ENCODE results near the gene CCSER2. TPM values are rescaled to one million over a fixed set of nuclear protein-coding genes. Genes with fewer than 3 reads are reported as not detected.

Gene CCSER2
- total and polyA plus RNA-seq, 12 donors, result 8.3 to 63.9 (median 38.1) TPM

DNA sequence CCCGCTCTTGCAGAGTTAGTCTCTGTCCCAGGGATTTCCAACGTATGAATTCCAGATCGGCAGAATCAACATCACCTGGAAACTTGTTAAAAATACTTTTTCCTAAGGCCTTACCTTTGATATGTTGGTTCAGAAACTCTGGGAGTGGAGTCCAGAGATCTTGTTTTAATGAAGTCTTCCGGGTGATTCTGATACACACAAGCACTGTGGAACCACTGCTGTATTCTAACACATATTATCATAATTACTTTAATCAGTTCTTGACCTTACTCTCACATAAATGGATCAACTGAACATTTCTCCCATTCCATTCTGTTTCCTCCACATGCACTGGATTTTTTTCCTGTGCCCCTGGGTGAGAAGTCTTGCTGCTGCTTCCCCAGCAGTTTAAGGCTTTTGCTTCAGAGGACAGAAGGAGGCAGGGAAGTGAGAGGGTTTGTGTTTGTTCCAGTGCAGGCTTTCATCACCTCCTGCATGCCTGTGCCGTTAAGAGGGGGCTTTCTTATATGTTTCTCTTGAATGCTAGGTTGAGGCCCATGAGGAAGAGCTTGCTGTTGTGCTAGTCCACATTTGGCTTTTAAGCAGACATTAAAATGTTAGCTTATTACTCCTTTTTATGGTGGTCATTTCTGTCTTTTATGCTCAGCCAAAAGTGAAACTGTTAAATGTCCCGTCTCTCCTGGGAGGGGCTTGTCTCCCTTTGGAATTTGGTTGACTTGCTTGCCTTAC, 32.4 kb downstream of the CCSER2 start:
- DNase-seq, result no peak
- peak overlapping the region in 2 of 5 donors; percentile 30 to 47 for H3K27ac ChIP-seq
- no peak for TF ChIP-seq POLR2A (IDR thresholded peaks at IDR 0.05)
- TF ChIP-seq, protein P1, sequence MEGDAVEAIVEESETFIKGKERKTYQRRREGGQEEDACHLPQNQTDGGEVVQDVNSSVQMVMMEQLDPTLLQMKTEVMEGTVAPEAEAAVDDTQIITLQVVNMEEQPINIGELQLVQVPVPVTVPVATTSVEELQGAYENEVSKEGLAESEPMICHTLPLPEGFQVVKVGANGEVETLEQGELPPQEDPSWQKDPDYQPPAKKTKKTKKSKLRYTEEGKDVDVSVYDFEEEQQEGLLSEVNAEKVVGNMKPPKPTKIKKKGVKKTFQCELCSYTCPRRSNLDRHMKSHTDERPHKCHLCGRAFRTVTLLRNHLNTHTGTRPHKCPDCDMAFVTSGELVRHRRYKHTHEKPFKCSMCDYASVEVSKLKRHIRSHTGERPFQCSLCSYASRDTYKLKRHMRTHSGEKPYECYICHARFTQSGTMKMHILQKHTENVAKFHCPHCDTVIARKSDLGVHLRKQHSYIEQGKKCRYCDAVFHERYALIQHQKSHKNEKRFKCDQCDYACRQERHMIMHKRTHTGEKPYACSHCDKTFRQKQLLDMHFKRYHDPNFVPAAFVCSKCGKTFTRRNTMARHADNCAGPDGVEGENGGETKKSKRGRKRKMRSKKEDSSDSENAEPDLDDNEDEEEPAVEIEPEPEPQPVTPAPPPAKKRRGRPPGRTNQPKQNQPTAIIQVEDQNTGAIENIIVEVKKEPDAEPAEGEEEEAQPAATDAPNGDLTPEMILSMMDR (IDR thresholded peaks at IDR 0.05), result no peak
- intact Hi-C loops (cut with DNase I), result no loop called here
- H3K4me1 ChIP-seq (replicated peaks in 1 of 2), result peaks cover 0 to 37% of the 10 kb centered on the region in 2 donors
- no peaks in the 10 kb centered on the region for H3K27me3 ChIP-seq
- no peaks in the 10 kb centered on the region for H3K9me3 ChIP-seq (replicated peaks in 1 of 3)
- 43 to 53% (median 45%) methylated on average over 6 of the region's 6 CpGs for WGBS, 4 donors
- peak overlapping the region in 1 of 4 donors; percentile 56 for H3K4me3 ChIP-seq
- H3K36me3 ChIP-seq (replicated peaks in 1 of 2), result no peaks in the 10 kb centered on the region

DNA sequence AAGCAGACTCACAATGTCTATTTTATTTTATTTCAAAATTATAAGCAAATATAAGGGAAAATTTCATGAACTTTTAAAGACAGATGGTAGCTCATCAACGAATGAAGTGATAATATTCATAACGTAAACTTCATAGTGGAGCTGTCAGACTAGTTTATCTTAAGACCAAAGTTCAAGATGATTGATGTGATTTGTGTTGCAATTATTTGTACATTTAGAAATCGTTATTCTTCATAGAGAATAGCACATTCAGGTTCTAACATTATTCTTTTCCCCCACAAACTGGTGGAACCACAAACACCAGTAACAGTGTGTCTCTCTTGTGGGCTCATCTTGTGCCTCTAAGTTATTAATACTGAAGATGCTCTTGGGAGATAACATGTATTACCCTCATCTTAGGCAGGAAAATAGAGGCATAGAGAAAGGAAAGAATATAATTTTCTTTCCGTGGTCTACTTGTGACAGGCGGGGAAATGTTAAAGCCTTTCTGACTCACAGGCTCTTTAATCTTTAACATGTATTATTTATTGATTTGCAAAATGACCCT, 37.0 kb downstream of the CCSER2 start:
- no peak for DNase-seq
- 52 to 66% (median 59%) methylated on average over 5 of the region's 5 CpGs for WGBS, 4 donors
- Histone ChIP-seq H3K9me3 (replicated peaks in 1 of 3) (no peaks in the 10 kb centered on the region), H3K27ac (no peak overlapping the region), H3K27me3 (no peaks in the 10 kb centered on the region), H3K36me3 (replicated peaks in 1 of 2) (no peaks in the 10 kb centered on the region), H3K4me1 (replicated peaks in 1 of 2) (peaks cover 0 to 34% of the 10 kb centered on the region in 2 donors), H3K4me3 (no peak overlapping the region)
- intact Hi-C loops (cut with DNase I), result loop anchor here in 1 of 2 donors (5.0 kb wide), 1 partner anchor 172 kb away; no protein-coding TSS in a partner anchor
- TF ChIP-seq, protein P1 (IDR thresholded peaks at IDR 0.05), result no peak
- TF ChIP-seq POLR2A (IDR thresholded peaks at IDR 0.05), result no peak

DNA sequence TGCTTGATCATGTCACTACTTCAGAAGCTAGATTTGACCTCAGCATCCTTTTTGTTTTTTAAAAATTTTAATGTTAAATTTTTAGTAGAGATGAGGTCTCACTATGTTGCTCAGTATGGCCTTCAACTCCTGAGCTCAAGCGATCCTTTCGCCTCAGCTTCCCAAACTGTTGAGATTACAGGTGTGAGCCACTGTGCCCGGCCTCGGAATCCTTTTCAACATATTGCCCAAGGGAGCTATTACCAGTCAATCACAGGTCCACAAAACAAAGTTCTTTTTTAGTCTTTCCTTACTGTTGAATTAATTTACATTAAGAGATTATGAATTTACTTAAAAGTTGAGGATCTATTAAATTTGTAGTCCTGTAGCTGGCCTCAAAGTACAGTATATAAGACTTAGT, 37.7 kb downstream of the CCSER2 start:
- peaks cover 0 to 30% of the 10 kb centered on the region in 2 donors for H3K4me1 ChIP-seq (replicated peaks in 1 of 2)
- H3K4me3 ChIP-seq, result no peak overlapping the region
- no peaks in the 10 kb centered on the region for H3K36me3 ChIP-seq (replicated peaks in 1 of 2)
- intact Hi-C loops (cut with DNase I), result loop anchor here in 1 of 2 donors (5.0 kb wide), 1 partner anchor 171 kb away; no protein-coding TSS in a partner anchor
- 90 to 96% (median 95%) methylated on average over 4 of the region's 4 CpGs for WGBS, 4 donors
- H3K27me3 ChIP-seq, result no peaks in the 10 kb centered on the region
- no peak for DNase-seq
- no peak overlapping the region for H3K27ac ChIP-seq
- TF ChIP-seq POLR2A (IDR thresholded peaks at IDR 0.05), result no peak
- TF ChIP-seq, protein P1 (IDR thresholded peaks at IDR 0.05), result no peak
- H3K9me3 ChIP-seq (replicated peaks in 1 of 3), result no peaks in the 10 kb centered on the region

DNA sequence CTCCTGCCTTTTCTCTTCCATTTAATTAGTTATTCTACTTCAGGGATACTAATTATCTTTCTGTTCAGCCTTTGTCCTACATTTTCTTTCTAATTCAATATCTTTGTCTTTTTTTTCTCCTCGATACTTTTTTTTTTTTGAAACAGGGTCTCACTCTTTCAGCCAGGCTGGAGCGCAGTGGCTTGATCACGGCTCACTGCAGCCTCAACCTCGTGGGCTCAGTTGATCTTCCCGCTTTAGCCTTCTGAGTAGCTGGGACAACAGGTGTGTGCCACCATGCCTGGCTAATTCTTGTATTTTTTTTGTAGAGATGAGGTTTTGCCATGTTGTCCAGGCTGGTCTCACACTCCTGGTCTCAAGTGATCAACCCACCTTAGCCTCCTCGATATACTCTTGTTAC, 38.9 kb downstream of the CCSER2 start:
- Histone ChIP-seq H3K4me1 (replicated peaks in 1 of 2) (peaks cover 0 to 18% of the 10 kb centered on the region in 2 donors), H3K27me3 (no peaks in the 10 kb centered on the region)
- WGBS, 4 donors, result 94 to 97% (median 96%) methylated on average over 6 of the region's 6 CpGs

More for the DNA sequence above, 38.9 kb downstream of the CCSER2 start:
- Histone ChIP-seq H3K36me3 (replicated peaks in 1 of 2) (peaks cover 0 to 7% of the 10 kb centered on the region in 2 donors), H3K9me3 (replicated peaks in 1 of 3) (no peaks in the 10 kb centered on the region), H3K4me3 (no peak overlapping the region), H3K27ac (no peak overlapping the region)
- DNase-seq, result no peak
- TF ChIP-seq POLR2A (IDR thresholded peaks at IDR 0.05), result no peak
- TF ChIP-seq, protein P1 (IDR thresholded peaks at IDR 0.05), result no peak
- intact Hi-C loops (cut with DNase I), result loop anchor here in 1 of 2 donors (5.0 kb wide), 1 partner anchor 170 kb away; no protein-coding TSS in a partner anchor

Data from adrenal gland (tissue), 12 donors.